HS-5 (cell line): ENCODE results near the gene CAST.
"Not testable (repeated sequence)": the region's sequence is repeated elsewhere in the genome, so short reads cannot be mapped to it uniquely, and the experiment has no call there.

Experiments
- DNase-seq: peaks from one replicate; pipeline ENCODE4 v3.0.0-alpha.2; 2012; ENCODE audit warnings: low read depth

Gene CAST

GRCh38 chr5:96714951-96715451 lies 52.8 kb downstream of the CAST start:
- DNase-seq = no peak

- no peak for DNase-seq
Observed at GRCh38 chr5:96716007-96716406, 53.8 kb downstream of the CAST start.

- no peak for DNase-seq
Observed at GRCh38 chr5:96716716-96717115, 54.5 kb downstream of the CAST start.

GRCh38 chr5:96717874-96718273 lies 55.7 kb downstream of the CAST start:
- no peak for DNase-seq

GRCh38 chr5:96718635-96719077 lies 56.5 kb downstream of the CAST start:
- DNase-seq = no peak

- DNase-seq = no peak
Observed at GRCh38 chr5:96720408-96720807, 58.2 kb downstream of the CAST start.

GRCh38 chr5:96721351-96721977 lies 59.3 kb downstream of the CAST start:
- no peak for DNase-seq

- no peak for DNase-seq
Observed at GRCh38 chr5:96725257-96725656, 63.1 kb downstream of the CAST start.

- no peak for DNase-seq
Observed at GRCh38 chr5:96726802-96727201, 64.6 kb downstream of the CAST start.

- no peak for DNase-seq
Observed at GRCh38 chr5:96729156-96729555, 67.0 kb downstream of the CAST start.

- no peak for DNase-seq
Observed at GRCh38 chr5:96730586-96730985, 68.4 kb downstream of the CAST start.

- DNase-seq = no peak
Observed at GRCh38 chr5:96733771-96734500, 71.8 kb downstream of the CAST start.

GRCh38 chr5:96734871-96735325 lies 72.7 kb downstream of the CAST start:
- peak; percentile 49 for DNase-seq

GRCh38 chr5:96736937-96737336 lies 74.8 kb downstream of the CAST start:
- no peak for DNase-seq

- no peak for DNase-seq
Observed at GRCh38 chr5:96741106-96741505, 78.9 kb downstream of the CAST start.

GRCh38 chr5:96741891-96742309 lies 79.7 kb downstream of the CAST start:
- no peak for DNase-seq

- DNase-seq = no peak
Observed at GRCh38 chr5:96742538-96742937, 80.4 kb downstream of the CAST start.

GRCh38 chr5:96743065-96743768 lies 81.0 kb downstream of the CAST start:
- no peak for DNase-seq

- no peak for DNase-seq
Observed at GRCh38 chr5:96743805-96744204, 81.6 kb downstream of the CAST start.

- not testable (repeated sequence) for DNase-seq
Observed at GRCh38 chr5:96744218-96744617, 82.0 kb downstream of the CAST start.

GRCh38 chr5:96745025-96745424 lies 82.8 kb downstream of the CAST start:
- DNase-seq = no peak

- no peak for DNase-seq
Observed at GRCh38 chr5:96745844-96746531, 83.8 kb downstream of the CAST start.
